SK-N-SH (cell line): ENCODE data around the gene SF3B1. TPM values are rescaled to one million over a fixed set of nuclear protein-coding genes. Genes with fewer than 3 reads are reported as not detected.

ENCODE experiments used
- CTCF ChIA-PET: fragments of 300-600, 350-600 bp; formaldehyde crosslinking; extraction: SDS; loops from one replicate; lab custom pipeline; 2021; lab: Yijun Ruan, JAX
- POLR2A ChIA-PET: fragments of 350-600 bp; sonication (Branson Sonifier 250); formaldehyde crosslinking; extraction: SDS; loops from one replicate; lab custom pipeline; 2020; ENCODE audit warnings: antibody characterized with exemption, inconsistent platforms; lab: Yijun Ruan, JAX
- DNase-seq: peaks from one replicate; pipeline ENCODE4 v3.0.0; 2012
- H2AFZ ChIP-seq: fragments of 200-600 bp; sonication (generic); 2 replicates; pipeline ENCODE4 v1.8.1; 2016; ENCODE audit warnings: antibody characterized with exemption, mild to moderate bottlenecking, low read depth
- H3F3A ChIP-seq: fragments of 200-600 bp; sonication (generic); replicated peaks from 2 replicates; pipeline ENCODE3; 2016; ENCODE audit warnings: antibody characterized with exemption, mild to moderate bottlenecking; ENCODE audit not compliant: insufficient read depth
- H3K27ac ChIP-seq, 2 experiments: fragments of 200-500 bp in 1 of 2; fragments of 200-600 bp in 1 of 2; sonication (Bioruptor generic) in 1 of 2; sonication (generic), shearing (Covaris generic) in 1 of 2; 2 replicates each; pipeline versions ENCODE4 v1.5.1 to v1.6.1; 2014 to 2016; ENCODE audit warnings: low read depth in 2 of 2, inconsistent platforms in 1 of 2, low read length in 1 of 2, mild to moderate bottlenecking in 1 of 2, mixed read lengths in 1 of 2
- H3K27me3 ChIP-seq: fragments of 200-600 bp; sonication (generic), shearing (Covaris generic); 2 replicates; pipeline ENCODE4 v1.6.1; 2016; ENCODE audit warnings: mixed run types; ENCODE audit not compliant: insufficient read depth
- H3K36me3 ChIP-seq, 2 experiments: fragments of 200-500 bp in 1 of 2; fragments of 200-600 bp in 1 of 2; sonication (Bioruptor generic) in 1 of 2; sonication (generic) in 1 of 2; replicated peaks in 1 of 2; 2 replicates each; pipeline versions ENCODE3 to v1.5.1; 2014 to 2016; ENCODE audit warnings: low read length in 1 of 2, mild to moderate bottlenecking in 1 of 2; ENCODE audit not compliant: insufficient read depth in 2 of 2, control insufficient read depth in 1 of 2
- H3K4me1 ChIP-seq, 2 experiments: fragments of 200-500 bp in 1 of 2; fragments of 200-600 bp in 1 of 2; sonication (Bioruptor generic) in 1 of 2; sonication (generic), shearing (Covaris generic) in 1 of 2; 2 replicates each; pipeline versions ENCODE4 v1.5.1 to v1.6.1; 2014 to 2016; ENCODE audit warnings: low read depth in 1 of 2, low read length in 1 of 2, mixed run types in 1 of 2; ENCODE audit not compliant: insufficient read depth in 2 of 2, control insufficient read depth in 1 of 2
- H3K4me2 ChIP-seq: fragments of 200-600 bp; sonication (generic), shearing (Covaris generic); 2 replicates; pipeline ENCODE4 v1.6.1; 2017; ENCODE audit warnings: mixed run types
- H3K4me3 ChIP-seq, 2 experiments: fragments of 200-500 bp in 1 of 2; fragments of 200-600 bp in 1 of 2; sonication (Bioruptor generic) in 1 of 2; sonication (generic), shearing (Covaris generic) in 1 of 2; 2 replicates each; pipeline versions ENCODE4 v1.5.1 to v1.8.1; 2014 to 2016; ENCODE audit warnings: low read depth in 2 of 2, inconsistent platforms in 1 of 2, low read length in 1 of 2, mild to moderate bottlenecking in 1 of 2, mixed read lengths in 1 of 2, moderate library complexity in 1 of 2
- H3K79me2 ChIP-seq: fragments of 200-600 bp; sonication (generic); 2 replicates; pipeline ENCODE4 v1.8.1; 2017; ENCODE audit warnings: mild to moderate bottlenecking; ENCODE audit not compliant: insufficient read depth
- H3K9ac ChIP-seq: fragments of 200-600 bp; sonication (generic); 2 replicates; pipeline ENCODE4 v1.6.1; 2017; ENCODE audit warnings: mixed run types
- H3K9me2 ChIP-seq: fragments of 200-600 bp; sonication (generic); 2 replicates; pipeline ENCODE4 v1.6.1; 2017; ENCODE audit warnings: mixed run types
- H3K9me3 ChIP-seq: fragments of 200-600 bp; sonication (generic); 2 replicates; pipeline ENCODE4 v1.6.1; 2017; ENCODE audit warnings: mixed run types, mild to moderate bottlenecking, moderate library complexity
- H4K20me1 ChIP-seq: fragments of 200-600 bp; sonication (generic); 2 replicates; pipeline ENCODE4 v1.6.1; 2017; ENCODE audit warnings: mild to moderate bottlenecking, mixed run types; ENCODE audit not compliant: insufficient read depth
- CHD2 ChIP-seq: fragments of 150-350 bp; IDR thresholded peaks from 2 replicates; pipeline ENCODE4 v1.6.1; 2018; ENCODE audit warnings: low read length; ENCODE audit not compliant: partially characterized antibody
- ELF1 ChIP-seq: IDR thresholded peaks from 2 replicates; pipeline ENCODE4 v1.4.0; 2012
- FOXM1 ChIP-seq: IDR thresholded peaks from 2 replicates; pipeline ENCODE4 v1.4.0; 2012; ENCODE audit warnings: low read depth, mild to moderate bottlenecking
- GABPA ChIP-seq: IDR thresholded peaks from 2 replicates; pipeline ENCODE4 v1.4.0; 2012; ENCODE audit warnings: low read depth, mild to moderate bottlenecking
- GATA2 ChIP-seq: sonication (generic); formaldehyde crosslinking; IDR thresholded peaks from 2 replicates; pipeline ENCODE4 v1.5.0; 2020; ENCODE audit warnings: mild to moderate bottlenecking, missing genetic modification reagents
- JUND ChIP-seq: IDR thresholded peaks from 2 replicates; pipeline ENCODE4 v1.4.0; 2012
- MEF2A ChIP-seq: IDR thresholded peaks from 2 replicates; pipeline ENCODE4 v1.4.0; 2012; ENCODE audit warnings: low read depth, borderline replicate concordance
- MXI1 ChIP-seq: IDR thresholded peaks from 2 replicates; pipeline ENCODE4 v1.6.1; 2012; ENCODE audit warnings: mild to moderate bottlenecking, low read depth, low read length, improper control_type of control experiment
- NRF1 ChIP-seq: IDR thresholded peaks from 2 replicates; pipeline ENCODE4 v1.6.1; 2012; ENCODE audit warnings: low read depth, mild to moderate bottlenecking, low read length
- POLR2AphosphoS5 ChIP-seq: IDR thresholded peaks from 2 replicates; pipeline ENCODE4 v1.6.1; 2012; ENCODE audit warnings: low read depth, low read length
- RAD21 ChIP-seq: IDR thresholded peaks from 2 replicates; pipeline ENCODE4 v1.6.1; 2012; ENCODE audit warnings: mild to moderate bottlenecking, low read length
- RCOR1 ChIP-seq: fragments of 150-350 bp; IDR thresholded peaks from 2 replicates; pipeline ENCODE4 v1.6.1; 2017; ENCODE audit warnings: antibody characterized with exemption, low read length
- RFX5 ChIP-seq: IDR thresholded peaks from 2 replicates; pipeline ENCODE4 v1.6.1; 2012; ENCODE audit warnings: mild to moderate bottlenecking, improper control_type of control experiment, low read length
- RXRA ChIP-seq: IDR thresholded peaks from 2 replicates; pipeline ENCODE4 v1.4.0; 2012; ENCODE audit warnings: low read depth, mild to moderate bottlenecking, borderline replicate concordance
- SIN3A ChIP-seq: IDR thresholded peaks from 2 replicates; pipeline ENCODE4 v1.6.1; 2012; ENCODE audit warnings: low read depth, mild to moderate bottlenecking, low read length, moderate library complexity, borderline replicate concordance
- SMC3 ChIP-seq: IDR thresholded peaks from 2 replicates; pipeline ENCODE4 v1.6.1; 2012; ENCODE audit warnings: low read depth, low read length, improper control_type of control experiment
- TAF1 ChIP-seq: IDR thresholded peaks from 2 replicates; pipeline ENCODE4 v1.6.1; 2012; ENCODE audit warnings: low read depth, mild to moderate bottlenecking, low read length, moderate library complexity, borderline replicate concordance
- YY1 ChIP-seq: IDR thresholded peaks from 2 replicates; pipeline ENCODE4 v1.4.0; 2012; ENCODE audit warnings: low read depth, mild to moderate bottlenecking
- polyA plus RNA-seq, 3 experiments: library from polyadenylated mRNA; depleted of rRNA; stranded (reverse); fragments of >200 nt; gene quantifications; 2 replicates each; pipeline ENCODE4 v1.2.3, GENCODE V29; 2012
- TF ChIP-seq, protein P1 (sequence below): IDR thresholded peaks from 2 replicates; pipeline ENCODE4 v1.4.0; 2012; ENCODE audit warnings: low read depth
- TF ChIP-seq, protein P2 (sequence below): IDR thresholded peaks from 2 replicates; pipeline ENCODE4 v1.4.0; 2012; ENCODE audit warnings: low read depth, borderline replicate concordance
- TF ChIP-seq, protein P3 (sequence below): IDR thresholded peaks from 2 replicates; pipeline ENCODE4 v1.6.1; 2012; ENCODE audit warnings: mild to moderate bottlenecking, low read depth, low read length, moderate library complexity
- TF ChIP-seq, protein P4 (sequence below): fragments of 150-350 bp; IDR thresholded peaks from 2 replicates; pipeline ENCODE4 v1.6.1; 2017; ENCODE audit warnings: antibody characterized with exemption, low read length, low read depth, borderline replicate concordance
- TF ChIP-seq, protein P5 (sequence below): IDR thresholded peaks from 2 replicates; pipeline ENCODE4 v1.4.0; 2012; ENCODE audit warnings: low read depth, borderline replicate concordance
- TF ChIP-seq, protein P6 (sequence below): fragments of 200-600 bp; sonication (generic); IDR thresholded peaks from 2 replicates; pipeline ENCODE4 v1.6.1; 2017; ENCODE audit warnings: antibody characterized with exemption, mild to moderate bottlenecking, moderate library complexity

Gene SF3B1
- polyA plus RNA-seq, 1 of the 3 experiments (the other 2 are of a cell fraction) = 162 TPM

DNA sequence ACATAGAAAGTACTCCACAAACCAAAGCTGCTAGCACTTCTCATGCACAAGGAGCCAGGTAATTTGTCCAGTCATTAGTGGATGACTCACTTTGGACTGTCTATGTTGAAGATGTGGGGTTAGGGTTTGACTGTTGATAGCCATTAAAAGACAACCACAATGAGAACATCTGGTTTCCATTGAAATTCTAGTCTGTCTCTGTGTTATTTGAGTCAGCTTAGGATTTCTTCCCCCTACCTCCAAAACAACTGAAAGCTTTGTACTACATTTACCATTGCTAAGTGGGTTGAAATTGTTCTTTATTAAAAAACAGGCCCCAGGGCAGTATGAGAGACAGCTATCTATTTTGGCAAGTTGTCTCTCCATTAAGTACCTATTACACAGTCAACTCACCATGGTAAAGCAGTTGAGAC is 74.1 kb downstream of the SF3B1 start:
- CTCF ChIA-PET = interaction anchor here (0.6 to 2.1 kb wide), 4 partner anchors 13 to 111 kb away, joined by 3 to 5 read pairs (median 3); no protein-coding TSS in a partner anchor
- no peak overlapping the region for H3K9ac ChIP-seq
- no peaks in the 10 kb centered on the region for H3K27me3 ChIP-seq
- POLR2A ChIA-PET = no interaction called here
- peaks cover 20% of the 10 kb centered on the region for H3F3A ChIP-seq
- no peaks in the 10 kb centered on the region for H3K9me2 ChIP-seq
- no peaks in the 10 kb centered on the region for H3K36me3 ChIP-seq
- H3K9me3 ChIP-seq = no peaks in the 10 kb centered on the region
- H3K79me2 ChIP-seq = no peaks in the 10 kb centered on the region
- peak overlapping the region; percentile 49 to 96; a peak in 3 of 4 replicates for H3K27ac ChIP-seq
- no peak overlapping the region for H2AFZ ChIP-seq
- peaks cover 0 to 25% of the 10 kb centered on the region in 2 experiments; a peak in 2 of 4 replicates for H3K4me1 ChIP-seq
- peak; percentile 68 for DNase-seq
- no peak overlapping the region; the same call in 1 of the 2 replicates for H3K4me2 ChIP-seq
- no peaks in the 10 kb centered on the region for H4K20me1 ChIP-seq
- H3K4me3 ChIP-seq = no peak overlapping the region
- TF ChIP-seq, protein P1, sequence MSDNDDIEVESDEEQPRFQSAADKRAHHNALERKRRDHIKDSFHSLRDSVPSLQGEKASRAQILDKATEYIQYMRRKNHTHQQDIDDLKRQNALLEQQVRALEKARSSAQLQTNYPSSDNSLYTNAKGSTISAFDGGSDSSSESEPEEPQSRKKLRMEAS = no peak
- TF ChIP-seq, protein P2, sequence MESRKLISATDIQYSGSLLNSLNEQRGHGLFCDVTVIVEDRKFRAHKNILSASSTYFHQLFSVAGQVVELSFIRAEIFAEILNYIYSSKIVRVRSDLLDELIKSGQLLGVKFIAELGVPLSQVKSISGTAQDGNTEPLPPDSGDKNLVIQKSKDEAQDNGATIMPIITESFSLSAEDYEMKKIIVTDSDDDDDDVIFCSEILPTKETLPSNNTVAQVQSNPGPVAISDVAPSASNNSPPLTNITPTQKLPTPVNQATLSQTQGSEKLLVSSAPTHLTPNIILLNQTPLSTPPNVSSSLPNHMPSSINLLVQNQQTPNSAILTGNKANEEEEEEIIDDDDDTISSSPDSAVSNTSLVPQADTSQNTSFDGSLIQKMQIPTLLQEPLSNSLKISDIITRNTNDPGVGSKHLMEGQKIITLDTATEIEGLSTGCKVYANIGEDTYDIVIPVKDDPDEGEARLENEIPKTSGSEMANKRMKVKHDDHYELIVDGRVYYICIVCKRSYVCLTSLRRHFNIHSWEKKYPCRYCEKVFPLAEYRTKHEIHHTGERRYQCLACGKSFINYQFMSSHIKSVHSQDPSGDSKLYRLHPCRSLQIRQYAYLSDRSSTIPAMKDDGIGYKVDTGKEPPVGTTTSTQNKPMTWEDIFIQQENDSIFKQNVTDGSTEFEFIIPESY = peak; percentile 20; the same call in 1 of the 2 replicates
- peak; percentile 67; the same call in 1 of the 2 replicates for TF ChIP-seq POLR2AphosphoS5
- TF ChIP-seq SIN3A = no peak
- TF ChIP-seq, protein P3, sequence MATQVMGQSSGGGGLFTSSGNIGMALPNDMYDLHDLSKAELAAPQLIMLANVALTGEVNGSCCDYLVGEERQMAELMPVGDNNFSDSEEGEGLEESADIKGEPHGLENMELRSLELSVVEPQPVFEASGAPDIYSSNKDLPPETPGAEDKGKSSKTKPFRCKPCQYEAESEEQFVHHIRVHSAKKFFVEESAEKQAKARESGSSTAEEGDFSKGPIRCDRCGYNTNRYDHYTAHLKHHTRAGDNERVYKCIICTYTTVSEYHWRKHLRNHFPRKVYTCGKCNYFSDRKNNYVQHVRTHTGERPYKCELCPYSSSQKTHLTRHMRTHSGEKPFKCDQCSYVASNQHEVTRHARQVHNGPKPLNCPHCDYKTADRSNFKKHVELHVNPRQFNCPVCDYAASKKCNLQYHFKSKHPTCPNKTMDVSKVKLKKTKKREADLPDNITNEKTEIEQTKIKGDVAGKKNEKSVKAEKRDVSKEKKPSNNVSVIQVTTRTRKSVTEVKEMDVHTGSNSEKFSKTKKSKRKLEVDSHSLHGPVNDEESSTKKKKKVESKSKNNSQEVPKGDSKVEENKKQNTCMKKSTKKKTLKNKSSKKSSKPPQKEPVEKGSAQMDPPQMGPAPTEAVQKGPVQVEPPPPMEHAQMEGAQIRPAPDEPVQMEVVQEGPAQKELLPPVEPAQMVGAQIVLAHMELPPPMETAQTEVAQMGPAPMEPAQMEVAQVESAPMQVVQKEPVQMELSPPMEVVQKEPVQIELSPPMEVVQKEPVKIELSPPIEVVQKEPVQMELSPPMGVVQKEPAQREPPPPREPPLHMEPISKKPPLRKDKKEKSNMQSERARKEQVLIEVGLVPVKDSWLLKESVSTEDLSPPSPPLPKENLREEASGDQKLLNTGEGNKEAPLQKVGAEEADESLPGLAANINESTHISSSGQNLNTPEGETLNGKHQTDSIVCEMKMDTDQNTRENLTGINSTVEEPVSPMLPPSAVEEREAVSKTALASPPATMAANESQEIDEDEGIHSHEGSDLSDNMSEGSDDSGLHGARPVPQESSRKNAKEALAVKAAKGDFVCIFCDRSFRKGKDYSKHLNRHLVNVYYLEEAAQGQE = no peak
- no peak for TF ChIP-seq FOXM1
- TF ChIP-seq YY1 = no peak
- TF ChIP-seq RAD21 = no peak; the same call in 1 of the 2 replicates
- TF ChIP-seq GATA2 (CRISPR knock-in tag) = peak; percentile 78
- no peak; the same call in 1 of the 2 replicates for TF ChIP-seq RXRA
- no peak for TF ChIP-seq GABPA
- TF ChIP-seq, protein P4, sequence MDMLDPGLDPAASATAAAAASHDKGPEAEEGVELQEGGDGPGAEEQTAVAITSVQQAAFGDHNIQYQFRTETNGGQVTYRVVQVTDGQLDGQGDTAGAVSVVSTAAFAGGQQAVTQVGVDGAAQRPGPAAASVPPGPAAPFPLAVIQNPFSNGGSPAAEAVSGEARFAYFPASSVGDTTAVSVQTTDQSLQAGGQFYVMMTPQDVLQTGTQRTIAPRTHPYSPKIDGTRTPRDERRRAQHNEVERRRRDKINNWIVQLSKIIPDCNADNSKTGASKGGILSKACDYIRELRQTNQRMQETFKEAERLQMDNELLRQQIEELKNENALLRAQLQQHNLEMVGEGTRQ = no peak
- no peak for TF ChIP-seq SMC3
- peak; percentile 78; the same call in 1 of the 2 replicates for TF ChIP-seq RCOR1
- TF ChIP-seq ELF1 = no peak
- no peak for TF ChIP-seq RFX5
- TF ChIP-seq JUND = peak; percentile 84
- no peak for TF ChIP-seq MEF2A
- TF ChIP-seq, protein P5, sequence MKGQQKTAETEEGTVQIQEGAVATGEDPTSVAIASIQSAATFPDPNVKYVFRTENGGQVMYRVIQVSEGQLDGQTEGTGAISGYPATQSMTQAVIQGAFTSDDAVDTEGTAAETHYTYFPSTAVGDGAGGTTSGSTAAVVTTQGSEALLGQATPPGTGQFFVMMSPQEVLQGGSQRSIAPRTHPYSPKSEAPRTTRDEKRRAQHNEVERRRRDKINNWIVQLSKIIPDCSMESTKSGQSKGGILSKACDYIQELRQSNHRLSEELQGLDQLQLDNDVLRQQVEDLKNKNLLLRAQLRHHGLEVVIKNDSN = no peak
- TF ChIP-seq TAF1 = no peak
- peak; percentile 65 for TF ChIP-seq CHD2
- TF ChIP-seq NRF1 = no peak
- TF ChIP-seq, protein P6, sequence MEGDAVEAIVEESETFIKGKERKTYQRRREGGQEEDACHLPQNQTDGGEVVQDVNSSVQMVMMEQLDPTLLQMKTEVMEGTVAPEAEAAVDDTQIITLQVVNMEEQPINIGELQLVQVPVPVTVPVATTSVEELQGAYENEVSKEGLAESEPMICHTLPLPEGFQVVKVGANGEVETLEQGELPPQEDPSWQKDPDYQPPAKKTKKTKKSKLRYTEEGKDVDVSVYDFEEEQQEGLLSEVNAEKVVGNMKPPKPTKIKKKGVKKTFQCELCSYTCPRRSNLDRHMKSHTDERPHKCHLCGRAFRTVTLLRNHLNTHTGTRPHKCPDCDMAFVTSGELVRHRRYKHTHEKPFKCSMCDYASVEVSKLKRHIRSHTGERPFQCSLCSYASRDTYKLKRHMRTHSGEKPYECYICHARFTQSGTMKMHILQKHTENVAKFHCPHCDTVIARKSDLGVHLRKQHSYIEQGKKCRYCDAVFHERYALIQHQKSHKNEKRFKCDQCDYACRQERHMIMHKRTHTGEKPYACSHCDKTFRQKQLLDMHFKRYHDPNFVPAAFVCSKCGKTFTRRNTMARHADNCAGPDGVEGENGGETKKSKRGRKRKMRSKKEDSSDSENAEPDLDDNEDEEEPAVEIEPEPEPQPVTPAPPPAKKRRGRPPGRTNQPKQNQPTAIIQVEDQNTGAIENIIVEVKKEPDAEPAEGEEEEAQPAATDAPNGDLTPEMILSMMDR = no peak
- TF ChIP-seq MXI1 = peak; percentile 23; the same call in 1 of the 2 replicates
